GM12864 (cell line): ENCODE results near the gene RFC1.
A peak's percentile ranks its signal among the peaks of the same experiment; 100 is the strongest.
"Not testable (repeated sequence)": the region's sequence is repeated elsewhere in the genome, so short reads cannot be mapped to it uniquely, and the experiment has no call there.

Source experiments
- DNase-seq: peaks from one replicate; pipeline ENCODE4 v3.0.0-alpha.2; 2011; ENCODE audit warnings: low read depth
- H3K4me3 ChIP-seq: 2 replicates; pipeline ENCODE4 v1.5.1; 2011; ENCODE audit warnings: mild to moderate bottlenecking, low read depth, low read length, control low read depth
- CTCF ChIP-seq: IDR thresholded peaks from 2 replicates; pipeline ENCODE4 v1.5.1; 2011; ENCODE audit warnings: low read depth, mild to moderate bottlenecking, moderate library complexity, low read length, control low read depth, inconsistent platforms; ENCODE audit errors: missing control alignments

RFC1 gene

GRCh38 chr4:39365830-39366771, at the start of gene RFC1:
TSS of gene RFC1 (minus strand) at chr4:39366362. CDS start at chr4:39366241, 121 bp downstream.
- TF ChIP-seq CTCF: no peak
- peak within 1 kb of the TSS; percentile 75 for H3K4me3 ChIP-seq
- peak; percentile 81 for DNase-seq

GRCh38 chr4:39415678-39416283, 49.6 kb upstream of the RFC1 start:
- TF ChIP-seq CTCF: no peak
- DNase-seq: no peak

GRCh38 chr4:39411561-39411960, 45.4 kb upstream of the RFC1 start:
- not testable (repeated sequence) for DNase-seq

More at GRCh38 chr4:39415678-39416283, 49.6 kb upstream of the RFC1 start:
- no peak overlapping the region for H3K4me3 ChIP-seq

GRCh38 chr4:39410415-39410814, 44.3 kb upstream of the RFC1 start:
- no peak for DNase-seq
- no peak for TF ChIP-seq CTCF
- no peak overlapping the region for H3K4me3 ChIP-seq

More at GRCh38 chr4:39411561-39411960, 45.4 kb upstream of the RFC1 start:
- not testable (repeated sequence) for H3K4me3 ChIP-seq

GRCh38 chr4:39407584-39407885, 41.4 kb upstream of the RFC1 start:
- TF ChIP-seq CTCF: no peak
- H3K4me3 ChIP-seq: no peak overlapping the region
- DNase-seq: no peak

- H3K4me3 ChIP-seq: no peak within 1 kb of the TSS
- DNase-seq: no peak
- no peak for TF ChIP-seq CTCF
These were observed 40.8 kb upstream of the RFC1 start, which contains the start of gene KLB for GRCh38 chr4:39406763-39407583. TSS of gene KLB (plus strand) at chr4:39406930. CDS start at chr4:39406950, 20 bp downstream.

- H3K4me3 ChIP-seq, DNase-seq: not testable (repeated sequence)
These were observed 35.5 kb upstream of the RFC1 start for GRCh38 chr4:39401640-39402039.
